ENCODE measurements around the gene GHR. TPM values are rescaled to one million over a fixed set of nuclear protein-coding genes. Genes with fewer than 3 reads are reported as not detected.

The GHR gene
- total and polyA plus RNA-seq, 2 donors (not counting 3 experiments of a cell fraction or from before 2014, with no cell fraction given): 0.27 to 0.28 TPM

DNA sequence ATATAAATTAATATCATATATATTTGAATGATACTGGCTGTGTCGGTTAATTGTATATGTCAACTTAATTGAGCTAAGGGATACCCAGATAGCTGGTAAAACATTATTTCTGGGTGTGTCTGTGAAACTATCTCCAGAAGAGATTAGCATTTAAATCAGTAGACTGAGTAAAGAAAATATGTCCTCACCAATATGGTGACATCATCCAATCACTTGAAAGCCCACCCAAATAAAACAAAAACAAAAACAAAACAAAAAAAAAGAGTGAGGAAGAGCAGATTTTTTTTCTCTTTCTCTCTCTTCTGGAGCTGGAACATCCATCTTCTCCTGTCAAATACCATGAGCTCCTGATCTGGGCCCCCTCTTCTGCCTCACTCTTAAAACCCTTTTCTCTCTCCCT lies 317.7 kb downstream of the GHR start:
- Histone ChIP-seq H2AFZ (ENCODE audit: low read depth, low read length) (no peak overlapping the region), H4K20me1 (replicated peaks; ENCODE audit: control insufficient read depth, extremely low read depth, insufficient read depth, low read length) (no peaks in the 10 kb centered on the region), H3K9me1 (replicated peaks; ENCODE audit: control insufficient read depth, extremely low read depth, insufficient read depth, low read length) (no peaks in the 10 kb centered on the region), H3K36me3 (ENCODE audit: control insufficient read depth in 2 of 2, extremely low read depth in 1 of 2, insufficient read depth in 2 of 2, low read length in 2 of 2) (no peaks in the 10 kb centered on the region), H3K4me3 (replicated peaks in 1 of 3; ENCODE audit: insufficient read depth in 1 of 3, low read depth in 1 of 3, low read length in 3 of 3) (no peak overlapping the region), H3K27me3 (ENCODE audit: control insufficient read depth in 2 of 2, insufficient read depth in 2 of 2, low read length in 2 of 2) (no peaks in the 10 kb centered on the region), H3K9ac (replicated peaks; ENCODE audit: extremely low read depth, insufficient read depth, low read length) (no peak overlapping the region), H3K4me1 (ENCODE audit: control insufficient read depth, extremely low read depth, insufficient read depth, low read length) (no peaks in the 10 kb centered on the region), H3K27ac (ENCODE audit: insufficient read depth, low read depth, low read length) (no peak overlapping the region), H3K9me3 (replicated peaks; ENCODE audit: control insufficient read depth, insufficient read depth, low read length) (no peaks in the 10 kb centered on the region), H3K79me2 (ENCODE audit: control insufficient read depth, insufficient read depth, low read length) (no peaks in the 10 kb centered on the region), H3K4me2 (ENCODE audit: insufficient read depth, low read length) (no peak overlapping the region)
- DNase-seq (ENCODE audit: low read depth, low spot score) (no peak), FAIRE-seq (no peak)
- dilution Hi-C loops (cut with MboI; ENCODE audit: extremely low pct_ligation_motif_present, low sequenced_read_pairs) (no loop called here), intact Hi-C loops (cut with micrococcal nuclease) (loop anchor here (10.0 kb wide), 1 partner anchor 364 kb away; no protein-coding TSS in a partner anchor)
- ChIA-PET POLR2A (no interaction called here), CTCF (interaction anchor here (0.8 to 1.6 kb wide), 4 partner anchors 8 to 41 kb away, joined by 3 to 7 read pairs (median 4); no protein-coding TSS in a partner anchor)
- TF ChIP-seq POLR2A (IDR thresholded peaks at IDR 0.05; ENCODE audit: low read depth, low read length) (no peak), MYC (IDR thresholded peaks at IDR 0.05; ENCODE audit: low read depth, low read length) (no peak)
- BruUV-seq (replicated peaks): no TSS peak

DNA sequence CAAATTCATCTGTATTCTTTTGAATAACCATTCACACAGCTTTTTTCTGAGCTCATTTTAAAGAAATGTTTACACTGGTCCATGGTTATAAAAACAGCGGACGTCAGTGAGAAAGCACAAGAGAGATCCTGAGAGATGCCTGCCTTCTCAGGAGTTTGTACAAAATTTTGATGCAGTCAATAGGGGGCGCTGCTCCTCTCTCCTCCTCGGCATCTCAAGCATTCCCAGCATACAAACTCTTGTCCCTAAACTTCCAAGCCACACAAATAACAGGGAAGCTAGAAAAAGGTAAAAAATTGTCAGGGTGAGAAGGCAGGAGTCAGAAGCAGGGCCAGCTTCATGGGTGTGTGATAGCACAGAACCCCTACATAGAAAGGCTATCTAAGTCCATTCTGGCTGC lies 322.2 kb downstream of the GHR start:
- Histone ChIP-seq H2AFZ (ENCODE audit: low read depth, low read length) (no peak overlapping the region), H3K27ac (ENCODE audit: insufficient read depth, low read depth, low read length) (no peak overlapping the region), H4K20me1 (replicated peaks; ENCODE audit: control insufficient read depth, extremely low read depth, insufficient read depth, low read length) (no peaks in the 10 kb centered on the region), H3K9me3 (replicated peaks; ENCODE audit: control insufficient read depth, insufficient read depth, low read length) (no peaks in the 10 kb centered on the region), H3K4me1 (ENCODE audit: control insufficient read depth, extremely low read depth, insufficient read depth, low read length) (no peaks in the 10 kb centered on the region), H3K4me3 (replicated peaks in 1 of 3; ENCODE audit: insufficient read depth in 1 of 3, low read depth in 1 of 3, low read length in 3 of 3) (no peak overlapping the region), H3K9me1 (replicated peaks; ENCODE audit: control insufficient read depth, extremely low read depth, insufficient read depth, low read length) (no peaks in the 10 kb centered on the region), H3K9ac (replicated peaks; ENCODE audit: extremely low read depth, insufficient read depth, low read length) (no peak overlapping the region), H3K27me3 (ENCODE audit: control insufficient read depth in 2 of 2, insufficient read depth in 2 of 2, low read length in 2 of 2) (peaks cover 0 to 2% of the 10 kb centered on the region in 2 experiments), H3K36me3 (ENCODE audit: control insufficient read depth in 2 of 2, extremely low read depth in 1 of 2, insufficient read depth in 2 of 2, low read length in 2 of 2) (no peaks in the 10 kb centered on the region), H3K4me2 (ENCODE audit: insufficient read depth, low read length) (no peak overlapping the region), H3K79me2 (ENCODE audit: control insufficient read depth, insufficient read depth, low read length) (no peaks in the 10 kb centered on the region)
- dilution Hi-C loops (cut with MboI; ENCODE audit: extremely low pct_ligation_motif_present, low sequenced_read_pairs): no loop called here
- CTCF ChIA-PET: interaction anchor here (0.8 to 2.3 kb wide), 5 partner anchors 12 to 87 kb away, joined by 3 to 19 read pairs (median 4); no protein-coding TSS in a partner anchor
- BruUV-seq (replicated peaks): no TSS peak
- no peak for TF ChIP-seq POLR2AphosphoS5 (IDR thresholded peaks at IDR 0.05; ENCODE audit: insufficient read depth, low read depth, low read length)
- TF ChIP-seq, protein P1, sequence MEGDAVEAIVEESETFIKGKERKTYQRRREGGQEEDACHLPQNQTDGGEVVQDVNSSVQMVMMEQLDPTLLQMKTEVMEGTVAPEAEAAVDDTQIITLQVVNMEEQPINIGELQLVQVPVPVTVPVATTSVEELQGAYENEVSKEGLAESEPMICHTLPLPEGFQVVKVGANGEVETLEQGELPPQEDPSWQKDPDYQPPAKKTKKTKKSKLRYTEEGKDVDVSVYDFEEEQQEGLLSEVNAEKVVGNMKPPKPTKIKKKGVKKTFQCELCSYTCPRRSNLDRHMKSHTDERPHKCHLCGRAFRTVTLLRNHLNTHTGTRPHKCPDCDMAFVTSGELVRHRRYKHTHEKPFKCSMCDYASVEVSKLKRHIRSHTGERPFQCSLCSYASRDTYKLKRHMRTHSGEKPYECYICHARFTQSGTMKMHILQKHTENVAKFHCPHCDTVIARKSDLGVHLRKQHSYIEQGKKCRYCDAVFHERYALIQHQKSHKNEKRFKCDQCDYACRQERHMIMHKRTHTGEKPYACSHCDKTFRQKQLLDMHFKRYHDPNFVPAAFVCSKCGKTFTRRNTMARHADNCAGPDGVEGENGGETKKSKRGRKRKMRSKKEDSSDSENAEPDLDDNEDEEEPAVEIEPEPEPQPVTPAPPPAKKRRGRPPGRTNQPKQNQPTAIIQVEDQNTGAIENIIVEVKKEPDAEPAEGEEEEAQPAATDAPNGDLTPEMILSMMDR (IDR thresholded peaks at IDR 0.05; ENCODE audit: extremely low read depth in 1 of 2, insufficient read depth in 1 of 2, low read depth in 1 of 2, low read length in 2 of 2): peak; percentile 40 to 49
- intact Hi-C loops (cut with micrococcal nuclease): loop anchor here (1.0 to 10.0 kb wide), 2 partner anchors 144 to 359 kb away; no protein-coding TSS in a partner anchor
- no peak for DNase-seq (ENCODE audit: low read depth, low spot score)
- POLR2A ChIA-PET: no interaction called here
- no peak for FAIRE-seq
